HG03280 (cell line): ENCODE data around the gene AMACR.

Experiments
- ATAC-seq: cut with Tn5 transposase; IDR thresholded peaks from one replicate; pipeline ENCODE4 v1.9.1; 2021; ENCODE audit warnings: mild to moderate bottlenecking, moderate library complexity; ENCODE audit not compliant: unreplicated experiment

Gene AMACR

GRCh38 chr5:34009610-34010009 is 1.8 kb upstream of the AMACR start:
- ATAC-seq = no peak

- no peak for ATAC-seq
Observed at GRCh38 chr5:34008802-34009201, 952 bp upstream of the AMACR start.

- no peak for ATAC-seq
Observed at GRCh38 chr5:34007201-34007620, 639 bp downstream of the AMACR start.

GRCh38 chr5:34005681-34006080 is 2.2 kb downstream of the AMACR start:
- no peak for ATAC-seq

GRCh38 chr5:34005211-34005610 is 2.6 kb downstream of the AMACR start:
- no peak for ATAC-seq

GRCh38 chr5:34003941-34004340 is 3.9 kb downstream of the AMACR start:
- no peak for ATAC-seq

- ATAC-seq = no peak
Observed at GRCh38 chr5:34002629-34003328, 5.1 kb downstream of the AMACR start.

- no peak for ATAC-seq
Observed at GRCh38 chr5:34001241-34001841, 6.5 kb downstream of the AMACR start.

- ATAC-seq = no peak
Observed at GRCh38 chr5:33999978-34000377, 7.9 kb downstream of the AMACR start.

- ATAC-seq = peak; percentile 68
Observed at GRCh38 chr5:33997331-33997983, 10.4 kb downstream of the AMACR start.

GRCh38 chr5:33995865-33996264 is 12.0 kb downstream of the AMACR start:
- ATAC-seq = no peak

- no peak for ATAC-seq
Observed at GRCh38 chr5:33994845-33995244, 13.0 kb downstream of the AMACR start.

- ATAC-seq = no peak
Observed at GRCh38 chr5:33992864-33993263, 15.0 kb downstream of the AMACR start.

GRCh38 chr5:33985447-33985846 is 22.4 kb downstream of the AMACR start:
- no peak for ATAC-seq

GRCh38 chr5:33984671-33985124 is 23.2 kb downstream of the AMACR start, which contains the start of gene SLC45A2:
SLC45A2 (minus strand) TSS chr5:33984693; CDS start chr5:33984583, 110 bp downstream.
- no peak for ATAC-seq

GRCh38 chr5:33984178-33984577 is 23.7 kb downstream of the AMACR start:
- ATAC-seq = no peak

- no peak for ATAC-seq
Observed at GRCh38 chr5:33981408-33982162, 26.3 kb downstream of the AMACR start.

GRCh38 chr5:33980030-33980429 is 27.8 kb downstream of the AMACR start:
- no peak for ATAC-seq

GRCh38 chr5:33978306-33978705 is 29.5 kb downstream of the AMACR start:
- no peak for ATAC-seq

GRCh38 chr5:33976307-33976706 is 31.5 kb downstream of the AMACR start:
- ATAC-seq = no peak

GRCh38 chr5:33975852-33976251 is 32.0 kb downstream of the AMACR start:
- no peak for ATAC-seq
